GM18907 (cell line): ENCODE results near the gene POP4.
A peak's percentile ranks its signal among the peaks of the same experiment; 100 is the strongest.

Source experiments
- ATAC-seq: cut with Tn5 transposase; IDR thresholded peaks from one replicate; pipeline ENCODE4 v1.9.1; 2021; ENCODE audit warnings: mild to moderate bottlenecking, moderate library complexity; ENCODE audit not compliant: unreplicated experiment

The POP4 gene

DNA sequence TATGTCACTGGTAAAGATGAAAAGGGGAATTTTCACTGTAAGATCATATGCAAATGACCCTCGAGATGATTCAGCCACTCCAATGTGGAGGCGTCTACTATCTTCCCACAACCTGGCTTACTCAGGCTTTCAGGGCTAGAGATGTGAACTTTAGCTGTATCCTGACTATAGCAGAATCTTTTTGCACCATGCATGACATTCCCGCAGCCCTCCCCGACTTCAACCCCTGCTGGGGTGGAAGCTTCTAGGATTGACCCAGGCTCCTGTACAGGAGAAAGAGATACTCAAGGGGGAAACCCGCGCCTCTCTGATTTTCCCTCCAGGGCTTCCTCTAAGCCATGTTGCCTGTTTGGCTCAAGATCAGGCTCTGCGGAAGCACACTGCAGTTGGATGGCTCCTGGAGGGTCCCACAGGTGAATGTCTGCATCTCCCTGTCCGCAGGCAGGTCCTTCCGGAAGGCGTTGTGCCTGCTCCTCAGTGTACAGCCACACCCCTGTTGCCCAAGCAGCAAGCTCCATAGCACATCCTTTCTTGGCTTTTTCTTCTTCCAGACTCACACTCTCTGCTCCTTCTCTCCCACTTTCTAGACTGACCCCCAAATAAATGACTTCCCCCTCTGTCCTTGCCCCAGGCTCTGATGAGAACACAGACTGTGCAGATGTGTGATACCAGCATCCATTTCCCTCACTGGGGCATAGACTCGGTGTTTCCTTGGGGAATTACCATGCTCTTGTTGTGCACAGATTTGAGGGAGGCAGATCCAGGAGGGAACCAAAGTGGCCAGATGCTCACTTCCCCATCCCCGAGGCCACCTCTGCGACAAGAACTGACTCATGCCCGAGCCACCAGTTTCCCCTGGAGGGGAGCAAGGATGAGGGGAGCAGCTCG, 29.1 kb upstream of the POP4 start:
- peak; percentile 84 for ATAC-seq

DNA sequence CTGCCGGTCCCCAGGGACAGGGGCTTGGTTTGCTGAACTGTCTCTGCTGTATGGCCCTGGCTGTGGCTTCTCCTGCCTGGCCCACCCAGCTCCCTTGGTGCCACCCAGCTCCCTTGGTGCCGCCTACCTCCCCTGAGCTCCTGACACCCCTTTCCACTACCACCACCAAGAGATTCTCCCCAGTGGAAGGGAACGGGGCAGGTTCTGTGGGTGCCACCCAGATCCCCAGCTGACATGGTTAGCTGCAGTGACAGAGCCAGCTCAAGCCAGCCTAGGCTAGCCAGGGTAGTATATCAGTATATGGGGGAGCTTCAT, 28.5 kb upstream of the POP4 start:
- no peak for ATAC-seq

DNA sequence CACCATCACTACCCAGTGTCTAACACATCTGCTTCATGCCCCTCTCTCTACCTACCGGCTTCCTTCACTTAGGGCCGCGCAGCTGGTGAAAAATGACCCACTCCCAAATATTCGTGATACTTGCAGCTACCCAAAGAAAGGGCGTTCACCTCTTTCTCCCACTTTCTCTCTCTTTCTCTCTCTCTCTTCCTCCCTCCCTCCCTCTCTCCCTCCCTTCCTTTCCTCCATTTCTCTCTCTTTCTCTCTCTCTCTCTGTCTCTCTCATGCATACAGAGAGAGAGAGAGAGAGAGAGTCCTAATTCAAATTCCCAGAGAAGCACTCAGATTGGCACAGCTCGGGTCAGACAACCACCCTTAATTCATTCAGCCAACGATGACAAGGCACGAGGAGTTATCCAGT, 27.7 kb upstream of the POP4 start:
- no peak for ATAC-seq

DNA sequence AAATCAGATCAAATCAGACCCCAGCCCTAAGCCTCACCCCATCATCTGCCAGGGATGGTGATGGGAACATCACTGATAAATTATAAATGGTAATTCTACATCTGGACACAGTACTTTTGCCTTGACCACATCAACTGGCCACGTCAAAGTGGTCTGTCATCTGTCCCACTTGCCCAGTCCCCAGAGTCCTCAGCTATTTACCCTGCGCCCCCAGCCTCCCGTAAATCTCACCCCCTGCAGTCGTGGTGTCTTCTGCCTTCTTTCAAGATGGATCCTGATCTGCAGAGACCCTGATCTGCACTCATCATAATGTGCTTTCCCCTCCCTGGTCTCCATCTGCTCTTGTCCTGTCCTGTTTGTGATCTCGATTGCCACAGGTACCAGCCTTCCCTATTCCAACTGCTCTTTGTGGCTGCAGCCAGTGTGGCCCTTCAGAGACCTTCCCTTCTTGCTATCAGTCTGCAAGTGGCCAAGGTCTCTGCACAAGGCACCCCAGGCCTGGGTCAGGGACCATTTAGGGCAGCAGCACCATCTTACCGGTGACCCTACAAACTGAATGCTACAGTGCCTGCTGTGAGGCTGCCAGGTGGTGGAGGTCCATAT, 26.7 kb upstream of the POP4 start:
- ATAC-seq, result no peak

DNA sequence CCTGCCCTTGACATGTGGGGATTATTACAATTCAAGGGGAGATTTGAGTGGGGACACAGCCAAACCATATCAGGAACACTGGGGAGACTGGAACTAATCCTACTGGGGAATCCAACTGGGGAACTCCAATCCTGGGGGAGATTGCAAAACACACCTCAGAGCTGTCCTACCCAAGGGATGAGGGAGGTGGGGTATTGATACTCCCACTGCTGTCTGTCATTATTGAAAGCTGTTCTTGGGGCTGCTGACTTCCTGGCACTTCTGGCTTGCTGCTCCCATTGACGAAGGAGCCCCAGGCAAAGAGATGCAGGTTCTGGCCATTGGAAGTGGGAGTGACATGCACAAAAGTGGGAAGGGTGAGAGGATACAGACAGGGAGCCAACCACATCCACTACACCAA, 24.7 kb upstream of the POP4 start:
- ATAC-seq, result no peak

DNA sequence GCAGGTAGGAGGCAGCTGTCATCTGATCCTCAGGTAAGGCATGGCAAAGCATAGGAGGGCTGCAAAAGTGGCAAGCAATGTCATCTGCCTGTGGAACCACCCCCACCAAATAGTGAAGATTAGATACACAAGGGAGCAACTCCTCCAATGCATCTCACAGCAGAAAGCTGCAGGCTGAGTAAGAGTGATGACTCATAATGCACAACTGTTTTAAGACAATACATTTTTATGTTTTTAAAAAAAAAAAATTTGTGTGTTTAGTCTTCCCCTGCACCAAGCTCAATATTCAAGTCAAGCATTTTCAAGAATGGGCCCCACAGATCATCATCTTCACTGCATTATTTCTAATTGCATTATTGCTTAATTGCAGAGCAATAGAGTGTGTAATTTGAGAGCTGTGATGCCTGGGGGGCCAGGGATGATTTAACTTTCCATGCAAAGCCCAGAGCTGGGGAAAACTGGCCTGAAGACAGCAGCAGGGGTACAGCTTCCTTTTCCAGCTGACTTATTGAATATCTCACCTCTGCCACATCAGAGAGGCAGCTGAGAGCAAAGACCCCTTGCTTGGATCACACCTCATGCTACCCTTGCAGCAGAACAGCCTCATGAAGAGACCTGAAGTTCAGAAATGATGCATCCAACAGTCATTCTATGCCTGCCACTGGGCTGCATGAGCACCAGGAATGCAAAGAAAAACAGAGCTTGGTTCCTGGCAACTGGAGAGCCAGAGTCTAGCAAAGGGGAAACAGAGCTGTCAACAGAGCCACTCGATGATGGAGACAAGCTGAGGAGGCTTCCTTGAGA, 22.7 kb upstream of the POP4 start:
- ATAC-seq, result no peak

DNA sequence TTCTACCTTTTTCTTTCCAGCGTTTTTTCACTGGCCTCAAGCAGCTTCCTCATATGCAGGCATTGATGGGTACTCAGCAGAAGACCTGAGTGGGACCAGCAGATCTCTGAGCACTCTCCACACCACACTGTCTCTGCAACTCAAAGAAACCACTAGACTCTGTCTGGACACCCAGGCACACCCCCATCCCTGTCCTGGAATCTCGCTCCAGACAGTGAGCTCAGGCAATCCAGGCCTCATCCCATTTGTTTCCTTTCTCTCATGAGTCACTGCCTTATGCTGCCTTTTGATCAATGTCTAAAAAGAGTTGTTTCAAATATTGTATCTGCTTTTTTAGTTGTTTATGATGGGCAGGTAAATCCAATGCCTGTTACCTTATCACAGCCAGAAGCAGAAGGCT, 19.7 kb upstream of the POP4 start:
- no peak for ATAC-seq

DNA sequence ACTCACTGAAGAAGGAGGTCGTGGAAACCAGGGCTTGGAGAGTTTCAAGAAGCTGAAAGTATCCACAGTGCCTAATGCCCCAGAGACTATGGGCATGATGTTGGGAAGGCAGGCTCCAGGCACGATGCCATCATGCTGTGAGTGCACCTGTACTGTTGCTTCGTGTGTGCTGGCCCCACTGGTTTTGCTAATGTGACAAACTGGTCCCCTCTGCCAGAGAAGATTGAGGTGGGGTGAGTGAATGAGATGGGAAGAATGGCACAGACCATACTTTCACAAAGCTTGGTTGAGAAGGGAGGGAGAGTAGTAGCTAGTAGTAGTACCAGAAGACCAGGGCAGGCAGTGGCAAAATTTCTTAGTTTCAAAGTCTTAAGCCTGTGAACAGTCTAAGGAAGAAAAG, 19.0 kb upstream of the POP4 start:
- ATAC-seq, result no peak

DNA sequence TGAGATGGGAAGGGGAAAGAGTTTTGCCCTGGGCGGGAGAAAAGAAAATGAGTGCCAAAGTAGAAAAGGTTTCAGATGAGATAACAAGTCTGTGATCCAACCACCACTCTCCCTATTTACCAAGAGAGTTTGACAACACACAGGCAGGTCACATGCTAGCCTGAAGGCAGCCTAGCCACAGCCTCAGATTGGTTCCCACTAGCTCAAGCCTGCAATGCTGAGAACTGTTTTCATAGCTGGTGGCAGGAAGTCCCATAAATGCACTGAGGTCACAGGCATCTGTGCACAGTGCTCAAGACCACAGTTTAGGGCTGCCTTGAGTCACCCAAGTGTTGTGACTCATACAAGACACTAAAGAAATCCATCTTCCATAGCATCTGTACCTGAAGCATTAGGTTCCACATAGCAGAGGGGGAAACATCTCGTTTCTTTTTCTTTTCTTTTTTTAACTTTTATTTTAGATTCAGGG, 18.5 kb upstream of the POP4 start:
- peak; percentile 93 for ATAC-seq

DNA sequence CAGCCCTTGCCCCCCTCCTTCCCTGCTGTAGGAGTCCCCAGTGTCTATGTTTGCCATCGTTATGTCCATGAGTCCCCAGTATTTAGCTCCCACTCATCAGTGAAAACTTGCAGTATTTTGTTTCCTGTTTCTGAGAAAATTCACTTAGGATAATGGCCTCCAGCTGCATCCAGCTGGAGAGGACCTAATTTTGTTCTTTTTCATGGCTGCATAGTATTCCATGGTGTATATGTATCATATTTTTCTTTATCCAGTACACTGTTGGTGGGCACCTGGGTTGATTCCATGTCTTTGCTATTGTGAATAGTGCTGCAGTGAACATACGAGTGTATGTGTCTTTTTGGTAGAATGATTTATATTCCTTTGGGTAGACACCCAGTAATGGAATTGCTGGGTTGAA, 18.0 kb upstream of the POP4 start:
- no peak for ATAC-seq

DNA sequence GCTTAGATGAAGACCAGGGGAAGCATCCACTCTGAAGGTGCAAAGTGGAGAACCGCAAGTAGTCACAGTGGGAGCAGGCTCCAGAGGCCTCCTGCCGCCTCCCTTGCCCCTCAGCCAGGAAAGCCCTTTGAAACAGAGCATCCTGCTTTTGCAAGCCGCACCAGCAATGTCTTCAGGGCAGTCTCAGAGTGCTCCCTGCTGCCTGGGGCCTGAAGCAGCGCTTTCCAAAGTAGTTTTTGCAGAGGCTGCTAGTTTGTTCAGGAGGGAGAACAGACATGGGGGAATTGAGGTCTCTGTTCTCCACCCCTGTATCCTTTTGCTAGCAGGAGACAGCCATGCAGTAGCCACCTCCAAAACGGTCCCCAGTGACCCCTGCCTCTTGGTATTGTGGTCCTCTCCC, 15.8 kb upstream of the POP4 start:
- ATAC-seq, result no peak

DNA sequence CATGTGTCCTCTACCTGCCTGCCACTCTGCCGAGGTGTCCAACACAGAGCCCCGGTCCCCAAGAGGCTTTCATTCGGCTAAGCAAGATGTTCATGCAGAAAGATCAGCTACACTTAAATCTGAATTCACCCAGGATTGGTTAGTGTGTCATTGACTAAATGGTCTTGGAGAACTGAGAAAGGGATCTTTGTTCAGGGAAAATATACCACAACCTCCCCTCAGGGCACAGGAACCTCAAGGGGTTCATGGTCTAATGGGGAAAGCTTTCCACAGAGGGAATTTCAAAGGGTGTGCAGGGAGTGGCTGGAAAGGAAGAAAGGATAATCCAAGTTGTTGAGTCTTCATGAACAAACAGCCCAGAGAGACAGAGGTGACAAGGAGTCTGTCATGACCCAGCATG, 14.4 kb upstream of the POP4 start:
- ATAC-seq, result no peak

DNA sequence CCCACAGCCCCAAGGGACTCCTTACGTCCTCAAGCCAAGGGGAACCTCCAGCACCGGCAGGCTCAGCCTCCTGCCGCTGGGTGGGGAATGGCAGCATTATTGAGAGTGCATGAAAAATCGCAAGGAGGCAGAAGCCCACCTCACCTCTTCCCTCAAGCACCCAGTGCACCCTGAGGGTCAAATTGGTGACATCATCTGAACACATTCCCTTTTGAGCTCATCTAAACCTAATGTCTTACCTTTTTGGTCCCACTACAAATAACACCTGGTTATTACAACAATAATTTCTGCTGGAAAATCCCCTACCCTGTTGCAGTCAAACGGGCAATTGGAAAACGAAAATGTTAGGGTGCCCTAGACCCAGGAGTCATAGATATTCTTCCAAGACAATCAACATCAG, 12.2 kb upstream of the POP4 start:
- no peak for ATAC-seq

DNA sequence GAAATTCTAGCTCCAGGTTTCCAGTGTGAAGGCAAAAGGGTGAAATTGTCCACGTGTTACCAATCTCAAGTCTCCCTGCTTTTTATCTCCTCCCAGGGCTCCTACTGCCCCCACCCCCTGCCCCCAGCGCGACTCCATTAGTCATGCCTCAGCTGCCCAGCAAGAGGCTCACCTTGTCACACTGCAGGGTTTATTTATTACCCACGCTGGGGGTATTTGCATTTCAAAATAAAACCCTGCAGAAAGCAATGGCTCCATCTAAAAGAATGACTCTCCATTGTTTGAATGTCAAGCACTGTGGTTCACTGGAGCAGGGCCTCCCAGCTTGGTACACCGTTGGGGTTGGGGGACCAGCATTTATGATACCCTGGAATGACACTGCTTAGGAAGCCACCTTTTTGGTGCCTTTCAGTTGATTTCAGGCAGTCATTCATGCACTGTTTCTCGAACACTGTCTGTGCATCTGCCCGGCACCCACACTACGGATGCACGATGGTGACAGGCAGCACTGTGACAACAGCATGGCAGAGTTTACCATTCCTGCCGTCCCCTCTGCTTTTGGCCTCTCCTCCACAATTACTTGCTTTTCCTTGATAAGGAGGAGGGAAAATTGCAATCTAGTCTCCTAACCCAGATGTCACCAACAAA, 9.9 kb upstream of the POP4 start:
- ATAC-seq, result no peak

DNA sequence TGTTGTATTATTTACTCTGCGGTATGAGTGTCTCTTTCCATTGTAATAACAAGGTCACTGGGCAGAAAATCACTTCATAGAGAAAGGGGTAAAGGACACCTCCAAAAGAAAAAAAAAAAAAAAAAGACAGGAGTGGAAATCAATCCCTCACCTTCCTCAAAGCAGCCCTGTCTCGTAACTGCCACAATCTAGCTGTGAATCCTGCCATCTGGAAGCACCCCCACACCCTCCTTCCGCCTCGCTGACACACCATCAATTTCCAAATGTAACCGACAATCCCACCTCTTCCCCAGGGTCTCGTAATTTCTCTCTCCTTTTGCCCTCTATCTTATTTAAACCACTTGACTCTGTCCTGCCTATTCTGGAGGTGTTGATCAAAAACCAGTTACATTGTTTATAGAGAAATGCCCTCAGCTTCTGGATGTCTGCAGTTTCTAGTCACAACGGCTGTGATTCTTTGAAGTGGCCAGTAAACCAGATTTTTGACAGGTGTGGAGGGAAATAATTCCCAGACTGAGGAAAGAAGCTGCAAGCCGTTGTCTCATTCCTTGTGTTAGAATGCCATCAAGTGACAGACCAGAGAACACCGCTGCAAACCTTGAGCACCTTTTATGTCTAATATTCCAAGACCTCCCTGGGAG, 9.1 kb upstream of the POP4 start:
- ATAC-seq, result no peak

DNA sequence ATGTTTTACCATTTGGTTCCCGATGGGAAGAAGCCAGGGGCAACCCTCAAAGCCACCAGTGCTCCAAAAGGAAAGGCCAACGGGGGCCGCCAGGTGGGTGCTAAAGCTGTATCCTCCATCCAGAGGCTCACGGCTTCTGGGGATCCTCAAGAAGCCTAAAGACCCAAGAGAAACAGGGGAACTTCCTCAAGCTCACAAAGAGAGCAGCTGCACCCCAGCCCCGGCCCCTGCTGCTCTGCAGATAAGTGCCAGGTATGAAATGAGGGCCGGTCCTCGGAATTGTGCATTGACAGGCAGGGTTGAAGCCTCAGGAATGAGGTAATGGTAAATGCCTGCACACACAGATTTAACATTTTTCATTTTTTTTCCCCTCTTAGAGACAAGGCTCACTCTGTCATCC, 8.0 kb upstream of the POP4 start:
- no peak for ATAC-seq

DNA sequence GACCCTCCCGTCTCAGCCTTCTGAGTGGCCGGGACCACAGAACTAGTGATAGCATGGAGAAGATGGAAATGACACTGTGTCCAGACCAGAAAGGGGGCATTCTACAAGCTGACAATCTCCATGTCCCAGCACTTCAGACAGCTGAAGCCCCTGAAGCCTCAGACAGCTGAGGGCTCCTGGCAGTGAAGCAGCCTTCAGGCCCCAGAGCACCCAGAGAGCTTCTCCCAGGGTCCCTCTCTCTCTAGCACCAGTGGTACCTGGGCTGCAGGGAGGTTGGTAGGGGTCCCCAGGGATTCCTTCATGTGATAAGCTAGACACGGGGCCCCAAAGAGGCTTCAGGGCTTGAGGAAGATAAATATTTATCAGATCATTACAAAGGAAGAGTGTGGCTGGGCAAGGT, 7.6 kb upstream of the POP4 start:
- ATAC-seq, result no peak

DNA sequence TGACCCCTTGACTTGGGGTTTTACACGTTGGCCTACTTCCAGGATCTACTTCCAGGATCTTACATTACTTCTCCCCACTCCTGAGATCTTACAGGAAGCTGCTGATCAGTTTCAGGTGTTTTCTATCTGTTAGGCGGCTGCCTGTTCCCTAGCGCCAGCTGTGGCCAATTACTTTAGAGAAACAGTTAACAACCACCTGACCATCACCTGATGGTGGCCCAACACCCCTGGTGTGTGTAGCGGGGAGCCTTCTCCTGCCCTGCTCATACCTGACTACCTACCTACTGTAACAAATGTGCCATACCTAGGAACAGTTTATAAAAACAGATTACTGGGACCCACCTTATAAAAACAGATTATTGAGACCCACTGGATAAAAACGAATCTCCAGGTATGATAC, 2.8 kb upstream of the POP4 start:
- ATAC-seq, result no peak

DNA sequence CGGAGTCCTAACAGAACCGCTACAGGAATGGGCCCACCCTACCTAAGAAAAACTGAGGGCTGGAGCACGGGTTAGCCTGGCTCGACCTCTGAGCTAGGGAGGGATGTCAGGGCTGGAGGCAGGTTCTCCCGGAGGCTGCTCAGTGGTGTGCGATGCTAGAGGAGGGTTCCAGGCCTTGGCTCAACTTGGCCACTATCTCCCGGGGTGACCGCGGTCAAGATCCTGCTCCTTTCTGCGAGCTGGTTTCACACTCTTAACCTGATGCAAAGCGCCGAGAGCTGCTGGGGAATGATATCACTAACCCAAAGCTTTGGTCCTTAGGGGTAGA, 301 bp downstream of the POP4 start:
- ATAC-seq, result peak; percentile 18

DNA sequence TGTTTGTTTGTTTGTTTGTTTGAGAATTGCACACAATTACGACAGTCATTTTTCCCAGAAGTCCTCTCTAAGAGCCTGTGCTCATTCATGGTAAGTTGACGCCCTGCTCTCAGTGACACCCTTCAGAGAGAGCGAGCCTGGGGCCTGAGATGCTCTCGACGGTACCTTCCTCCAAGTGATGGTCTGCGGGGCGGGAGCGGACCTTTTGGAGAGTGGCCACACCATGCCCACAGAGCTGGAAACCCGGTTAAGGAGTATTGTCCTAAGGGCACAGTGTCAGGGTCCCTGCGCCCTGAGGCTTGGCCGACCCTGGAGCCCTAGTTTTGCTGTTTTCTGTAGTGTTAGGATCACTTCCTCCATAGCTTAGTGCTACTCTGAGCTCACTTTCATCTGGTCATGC, 3.6 kb downstream of the POP4 start:
- no peak for ATAC-seq

DNA sequence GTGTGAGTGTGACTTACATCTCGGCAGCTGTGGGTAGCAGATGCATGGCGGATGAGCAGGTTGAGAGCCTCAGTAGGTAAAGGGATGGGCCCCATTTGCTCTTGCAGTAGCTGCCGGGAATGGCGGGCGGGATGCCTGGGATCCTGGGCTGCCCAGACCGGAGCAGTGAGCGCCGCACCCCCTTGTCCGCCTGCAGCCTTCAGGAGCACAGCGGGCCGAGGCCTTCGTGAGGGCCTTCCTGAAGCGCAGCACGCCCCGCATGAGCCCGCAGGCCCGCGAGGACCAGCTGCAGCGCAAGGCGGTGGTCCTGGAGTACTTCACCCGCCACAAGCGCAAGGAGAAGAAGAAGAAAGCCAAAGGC, 4.1 kb downstream of the POP4 start:
- no peak for ATAC-seq
